Amniotic stem cell (primary cell): Measurements from ENCODE around the gene GJA1.
A peak's percentile ranks its signal among the peaks of the same experiment; 100 is the strongest.
"Not testable (repeated sequence)": the region's sequence is repeated elsewhere in the genome, so short reads cannot be mapped to it uniquely, and the experiment has no call there.

ENCODE experiments used
- DNase-seq: peaks from one replicate; lab custom pipeline; 2025; lab: John Stamatoyannopoulos, UW

The GJA1 gene

GRCh38 chr6:121437851-121438651 is 2.6 kb downstream of the GJA1 start:
- peak; percentile 23 for DNase-seq

GRCh38 chr6:121438869-121439268 is 3.4 kb downstream of the GJA1 start:
- no peak for DNase-seq

DNA sequence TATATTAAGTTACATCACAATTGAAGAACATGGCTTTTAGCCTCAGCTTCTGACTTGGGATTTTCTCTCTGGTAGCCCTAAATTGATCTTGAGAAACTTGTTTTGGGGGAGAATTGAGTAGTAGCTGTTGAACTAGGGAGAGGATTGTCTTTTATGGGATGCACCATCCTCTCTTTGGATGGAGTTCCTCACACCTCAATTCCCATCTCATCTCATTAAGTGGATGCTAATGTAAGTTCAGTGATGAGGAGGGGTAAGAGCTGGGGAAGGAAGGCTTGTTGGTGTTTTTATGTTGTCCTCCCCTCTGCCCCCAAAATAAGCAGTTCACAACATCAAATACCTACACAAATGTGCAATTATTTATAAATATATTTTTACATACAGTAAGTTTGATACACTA is 4.0 kb downstream of the GJA1 start:
- DNase-seq: no peak

GRCh38 chr6:121439926-121440325 is 4.5 kb downstream of the GJA1 start:
- no peak for DNase-seq

DNA sequence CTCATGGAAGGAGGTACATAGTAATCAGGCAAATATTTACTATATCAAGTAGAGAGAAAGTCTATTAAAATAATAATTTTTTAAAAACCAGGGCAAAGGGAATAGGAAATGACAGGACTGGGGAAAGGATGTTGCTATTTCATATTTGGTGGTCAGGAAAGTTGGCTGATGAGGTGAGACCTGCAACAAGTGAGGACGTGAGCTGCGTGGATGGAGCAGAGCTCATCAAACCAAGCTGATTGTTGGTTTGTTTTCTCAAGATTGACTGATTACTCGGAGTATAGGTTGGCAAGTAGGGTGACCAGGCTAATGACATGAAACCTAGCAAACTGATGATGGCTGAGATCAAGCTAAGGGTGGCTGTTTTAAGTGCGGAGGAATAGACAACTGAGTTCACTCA is 6.0 kb downstream of the GJA1 start:
- DNase-seq: no peak

DNA sequence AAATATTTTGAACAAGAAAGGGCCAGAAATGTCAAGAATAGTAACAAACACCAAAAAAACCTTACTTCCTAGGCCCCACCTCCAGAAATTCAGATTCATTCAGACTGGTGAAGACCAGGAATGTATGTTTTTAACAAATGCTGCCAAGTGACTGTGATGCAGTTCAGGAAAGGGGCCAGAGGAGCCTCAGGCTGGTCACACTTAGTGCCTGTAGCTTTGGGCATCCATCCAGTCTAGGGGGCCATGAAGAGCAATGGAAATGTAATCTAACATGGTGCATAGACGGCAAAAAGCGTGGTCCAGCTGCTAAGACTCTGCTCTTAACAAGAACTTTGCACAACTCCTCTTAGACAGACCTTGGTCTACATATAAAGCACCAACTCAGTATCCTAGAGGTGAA is 7.1 kb downstream of the GJA1 start:
- DNase-seq: no peak

DNA sequence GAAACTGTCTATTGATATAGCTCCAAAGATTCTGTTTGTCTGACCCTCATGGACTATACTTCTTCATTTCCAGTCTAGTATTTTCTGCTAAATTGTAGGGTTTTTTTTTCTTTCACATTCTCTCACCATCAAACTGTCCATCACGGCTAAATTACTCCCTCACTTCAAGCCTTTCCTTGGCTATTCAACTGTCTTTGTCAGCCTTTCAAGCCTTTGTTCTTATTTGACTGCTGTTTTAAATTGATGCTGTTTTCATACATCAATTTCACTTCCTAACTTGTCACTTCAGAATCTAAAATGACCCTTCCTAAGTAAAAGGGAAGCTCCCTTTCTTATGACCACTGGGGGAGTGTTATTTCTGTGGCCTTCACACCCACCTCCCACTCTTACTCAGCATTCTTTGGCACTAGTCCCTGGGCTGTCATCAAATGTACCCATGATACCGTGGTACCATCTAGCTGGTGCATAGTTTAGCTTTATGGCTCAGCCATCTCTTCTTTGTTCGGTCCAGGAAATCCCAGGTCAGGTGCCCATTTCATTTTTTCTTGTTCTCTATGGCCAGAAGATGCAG is 8.6 kb downstream of the GJA1 start:
- no peak for DNase-seq

GRCh38 chr6:121446705-121447104 is 11.3 kb downstream of the GJA1 start:
- DNase-seq: not testable (repeated sequence)

DNA sequence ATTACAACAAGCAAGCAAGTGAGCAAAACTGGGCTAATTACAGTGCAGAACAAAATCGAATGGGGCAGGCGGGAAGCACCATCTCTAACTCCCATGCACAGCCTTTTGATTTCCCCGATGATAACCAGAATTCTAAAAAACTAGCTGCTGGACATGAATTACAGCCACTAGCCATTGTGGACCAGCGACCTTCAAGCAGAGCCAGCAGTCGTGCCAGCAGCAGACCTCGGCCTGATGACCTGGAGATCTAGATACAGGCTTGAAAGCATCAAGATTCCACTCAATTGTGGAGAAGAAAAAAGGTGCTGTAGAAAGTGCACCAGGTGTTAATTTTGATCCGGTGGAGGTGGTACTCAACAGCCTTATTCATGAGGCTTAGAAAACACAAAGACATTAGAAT is 12.3 kb downstream of the GJA1 start:
- DNase-seq: not testable (repeated sequence)

DNA sequence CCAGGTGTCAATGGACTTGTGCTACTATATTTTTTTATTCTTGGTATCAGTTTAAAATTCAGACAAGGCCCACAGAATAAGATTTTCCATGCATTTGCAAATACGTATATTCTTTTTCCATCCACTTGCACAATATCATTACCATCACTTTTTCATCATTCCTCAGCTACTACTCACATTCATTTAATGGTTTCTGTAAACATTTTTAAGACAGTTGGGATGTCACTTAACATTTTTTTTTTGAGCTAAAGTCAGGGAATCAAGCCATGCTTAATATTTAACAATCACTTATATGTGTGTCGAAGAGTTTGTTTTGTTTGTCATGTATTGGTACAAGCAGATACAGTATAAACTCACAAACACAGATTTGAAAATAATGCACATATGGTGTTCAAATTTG is 13.1 kb downstream of the GJA1 start:
- DNase-seq: not testable (repeated sequence)

DNA sequence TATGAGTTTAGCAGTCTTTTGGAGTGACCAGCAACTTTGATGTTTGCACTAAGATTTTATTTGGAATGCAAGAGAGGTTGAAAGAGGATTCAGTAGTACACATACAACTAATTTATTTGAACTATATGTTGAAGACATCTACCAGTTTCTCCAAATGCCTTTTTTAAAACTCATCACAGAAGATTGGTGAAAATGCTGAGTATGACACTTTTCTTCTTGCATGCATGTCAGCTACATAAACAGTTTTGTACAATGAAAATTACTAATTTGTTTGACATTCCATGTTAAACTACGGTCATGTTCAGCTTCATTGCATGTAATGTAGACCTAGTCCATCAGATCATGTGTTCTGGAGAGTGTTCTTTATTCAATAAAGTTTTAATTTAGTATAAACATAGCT is 13.9 kb downstream of the GJA1 start:
- no peak for DNase-seq

DNA sequence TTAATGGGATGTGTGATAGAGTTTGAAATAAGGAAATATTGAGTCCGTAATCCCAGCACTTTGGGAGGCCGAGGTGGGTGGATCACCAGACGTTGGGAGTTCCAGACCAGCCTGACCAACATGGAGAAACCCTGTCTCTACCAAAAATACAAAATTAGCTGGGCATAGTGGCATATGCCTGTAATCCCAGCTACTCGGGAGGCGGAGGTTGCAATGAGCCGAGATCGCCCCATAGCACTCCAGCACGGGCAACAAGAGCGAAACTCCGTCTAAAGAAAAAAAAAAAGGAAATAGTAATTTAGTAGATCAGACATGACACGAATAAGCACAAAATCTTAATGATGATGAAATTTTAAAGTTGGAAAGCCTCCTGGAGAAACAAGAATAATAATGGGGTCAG is 14.8 kb downstream of the GJA1 start:
- DNase-seq: no peak

- no peak for DNase-seq
Measured at GRCh38 chr6:121451250-121451649, 15.8 kb downstream of the GJA1 start.

- DNase-seq: no peak
Measured at GRCh38 chr6:121453191-121453590, 17.7 kb downstream of the GJA1 start.

- no peak for DNase-seq
Measured at GRCh38 chr6:121460170-121460569, 24.7 kb downstream of the GJA1 start.

- no peak for DNase-seq
Measured at GRCh38 chr6:121463087-121463486, 27.6 kb downstream of the GJA1 start.

DNA sequence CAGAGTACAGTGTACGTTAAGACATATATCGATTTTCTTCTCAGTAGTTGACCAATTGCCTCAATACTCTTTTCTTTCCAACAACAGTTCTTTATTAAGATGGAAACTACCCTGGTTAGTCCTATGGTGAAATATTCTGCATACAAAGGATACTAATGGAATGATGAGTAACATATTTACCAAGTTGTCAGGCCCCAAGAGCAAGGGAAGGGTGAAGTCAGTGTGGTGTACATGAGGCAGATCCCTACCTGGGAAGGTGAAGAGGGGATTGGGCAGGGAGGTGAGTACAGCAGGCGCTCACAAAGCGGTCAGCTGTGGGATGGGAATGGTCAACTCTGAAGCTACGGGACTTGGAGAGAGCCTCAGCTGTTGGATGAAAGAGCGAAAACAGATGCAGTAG is 29.7 kb downstream of the GJA1 start:
- no peak for DNase-seq

DNA sequence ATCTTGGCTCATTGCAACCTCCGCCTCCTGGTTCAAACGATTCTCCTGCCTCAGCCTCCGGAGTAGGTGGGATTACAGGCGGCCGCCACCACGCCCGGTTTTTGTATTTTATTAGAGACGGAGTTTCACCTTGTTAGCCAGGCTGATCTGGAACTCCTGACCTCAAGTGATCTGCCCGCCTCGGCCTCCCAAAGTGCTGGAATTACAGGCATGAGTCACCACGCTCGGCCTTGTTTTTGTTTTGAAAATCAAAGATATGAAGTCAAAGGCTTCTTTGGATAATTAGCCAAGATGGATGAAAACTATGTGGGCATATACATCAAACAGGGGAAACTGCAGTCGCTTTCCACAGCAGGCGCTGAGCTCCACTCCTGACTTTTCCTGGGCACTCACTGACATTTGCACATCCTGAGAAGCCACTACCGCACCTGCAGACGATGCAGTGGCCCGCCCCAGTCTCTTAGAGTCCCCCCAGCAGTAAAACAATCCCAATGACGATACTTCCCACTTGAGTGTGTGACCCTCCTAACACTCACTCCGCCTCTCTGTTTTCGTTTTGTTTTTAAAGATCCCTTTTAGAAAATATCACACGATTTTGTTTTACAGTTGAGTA is 44.1 kb downstream of the GJA1 start:
- DNase-seq: no peak

- DNase-seq: no peak
Measured at GRCh38 chr6:121480099-121480713, 44.8 kb downstream of the GJA1 start.

DNA sequence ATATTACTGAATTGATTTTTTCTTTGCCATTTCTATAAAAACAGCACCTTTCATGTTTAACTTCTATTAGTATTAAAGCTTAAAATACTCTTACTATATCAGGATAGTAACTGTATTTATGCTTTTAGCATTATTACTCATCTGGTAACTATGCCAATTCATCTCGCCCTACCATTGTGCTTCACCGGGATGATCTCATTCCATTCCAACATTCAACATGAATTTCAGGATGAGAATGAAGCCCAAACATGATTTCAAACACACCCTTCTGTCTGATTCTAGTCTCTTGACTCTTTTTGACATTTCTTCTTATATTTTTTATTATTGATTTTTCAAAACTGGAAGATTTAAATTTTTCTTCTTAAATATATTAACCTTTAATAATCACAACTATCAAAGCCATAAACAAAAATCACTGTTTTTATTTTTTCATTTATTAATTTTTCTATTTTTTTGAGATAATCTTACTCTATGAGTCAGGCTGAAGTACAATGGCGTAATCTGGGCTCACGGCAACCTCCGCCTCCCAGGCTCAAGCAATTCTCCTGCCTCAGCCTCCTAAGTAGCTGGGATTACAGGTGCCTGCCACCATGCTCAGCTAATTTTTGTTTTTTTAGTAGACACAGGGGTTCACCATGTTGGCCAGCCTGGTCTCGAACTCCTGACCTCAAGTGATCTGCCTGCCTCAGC is 46.7 kb downstream of the GJA1 start:
- DNase-seq: peak; percentile 50

GRCh38 chr6:121482751-121483150 is 47.3 kb downstream of the GJA1 start:
- DNase-seq: no peak

DNA sequence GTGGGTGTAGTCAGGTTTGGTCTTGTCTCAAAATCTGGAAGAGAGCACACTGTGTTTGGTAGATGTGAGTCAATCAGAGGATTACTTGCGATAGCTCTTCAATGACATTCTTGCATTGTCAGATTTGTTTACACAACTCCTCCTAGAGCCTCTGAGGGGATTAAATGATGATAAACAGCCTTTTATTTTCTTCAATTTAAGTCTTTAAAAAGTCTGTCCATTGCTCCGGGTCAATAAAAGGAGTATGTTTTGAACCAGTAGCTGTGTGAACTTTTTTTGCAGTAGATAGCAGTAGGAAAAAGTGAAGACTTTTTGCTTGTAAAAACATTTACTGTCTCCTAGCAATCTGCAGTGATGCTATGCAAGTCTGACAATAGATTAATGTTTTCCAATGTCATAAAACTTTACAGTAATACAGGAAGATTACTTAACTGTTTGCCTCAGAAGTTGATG is 49.9 kb downstream of the GJA1 start:
- DNase-seq: no peak
